22Rv1 (cell line): ENCODE measurements around the gene RPLP2.

Experiments used
- CTCF ChIP-seq: fragments of 450-650 bp; IDR thresholded peaks from 2 replicates; pipeline ENCODE4 v1.5.1; 2017; ENCODE audit warnings: mild to moderate bottlenecking
- ZFX ChIP-seq: fragments of 450-650 bp; IDR thresholded peaks from 2 replicates; pipeline ENCODE4 v1.6.1; 2017; ENCODE audit warnings: antibody characterized with exemption, borderline replicate concordance

GRCh38 chr11:829176-829846 is 19.5 kb downstream of the RPLP2 start:
- no peak for TF ChIP-seq CTCF
- TF ChIP-seq ZFX: no peak
